K562 (cell line): ENCODE results near the gene RNF26. TPM values are rescaled to one million over a fixed set of nuclear protein-coding genes. Genes with fewer than 3 reads are reported as not detected.

Experiments
- BHLHE40 ChIP-seq: IDR thresholded peaks from 2 replicates; pipeline ENCODE4 v1.6.1; 2011; ENCODE audit warnings: low read length, improper control_type of control experiment
- CXXC5 ChIP-seq: fragments of 250-450 bp; sonication (Bioruptor Pico); IDR thresholded peaks from 2 replicates; pipeline ENCODE4 v1.8.0; 2022; ENCODE audit warnings: inconsistent platforms, mild to moderate bottlenecking, moderate library complexity
- DPF2 ChIP-seq: fragments of 450-650 bp; IDR thresholded peaks from 2 replicates; pipeline ENCODE4 v1.6.1; 2016
- EP300 ChIP-seq: IDR thresholded peaks from 2 replicates; pipeline ENCODE4 v1.6.1; 2012; ENCODE audit warnings: low read length, improper control_type of control experiment
- FOSL1 ChIP-seq: fragments of 200-800 bp; sonication (Bioruptor generic); conservative IDR thresholded peaks from 2 replicates; pipeline ENCODE4 v1.6.1; 2016; ENCODE audit warnings: missing genetic modification characterization, missing compliant biosample characterization
- HDAC2 ChIP-seq: fragments of 450-650 bp; IDR thresholded peaks from 2 replicates; pipeline ENCODE4 v1.6.1; 2016; ENCODE audit warnings: mild to moderate bottlenecking
- MEF2D ChIP-seq: conservative IDR thresholded peaks from 2 replicates; pipeline ENCODE4 v1.6.1; 2016; ENCODE audit warnings: low read depth, missing genetic modification characterization, missing compliant biosample characterization
- MXI1 ChIP-seq: IDR thresholded peaks from 2 replicates; pipeline ENCODE4 v1.6.1; 2011; ENCODE audit warnings: low read depth, mild to moderate bottlenecking, improper control_type of control experiment, low read length
- SIN3A ChIP-seq, 2 experiments: fragments of 150-350 bp in 1 of 2; IDR thresholded peaks; 2 replicates each; pipeline ENCODE4 v1.6.1; 2011 to 2016; ENCODE audit warnings: borderline replicate concordance in 2 of 2, low read depth in 2 of 2, low read length in 2 of 2, mild to moderate bottlenecking in 2 of 2, moderate library complexity in 2 of 2; ENCODE audit not compliant: control insufficient read depth in 1 of 2
- TBL1XR1 ChIP-seq, 2 experiments: IDR thresholded peaks; 2 replicates each; pipeline ENCODE4 v1.6.1; 2012; ENCODE audit warnings: improper control_type of control experiment in 2 of 2, low read length in 2 of 2, mild to moderate bottlenecking in 1 of 2
- TEAD4 ChIP-seq, 2 experiments: sonication (generic) in 1 of 2; formaldehyde crosslinking in 1 of 2; IDR thresholded peaks; 2 replicates each; pipeline versions ENCODE4 v1.6.1 to v1.8.0; 2012 to 2022; ENCODE audit warnings: borderline replicate concordance in 1 of 2, inconsistent platforms in 1 of 2, low read length in 1 of 2, mild to moderate bottlenecking in 1 of 2, missing genetic modification reagents in 1 of 2
- polyA plus RNA-seq, 8 experiments: library from polyadenylated mRNA; depleted of rRNA in 4 of 8; stranded (reverse) in 5 of 8; unstranded in 3 of 8; fragments of >200 nt; fragmentation: Nextera tagmentation in 2 of 8; fragmentation: Illumina TruSeq in 1 of 8; extraction: Ambion mirVana in 2 of 8; extraction: Trizol in 1 of 8; gene quantifications; 2 replicates each; pipeline versions ENCODE4 v1.2.1 to v1.2.3, GENCODE V29; 2011 to 2014; ENCODE audit warnings: inconsistent platforms in 1 of 8, missing spikeins in 1 of 8
- total RNA-seq, 7 experiments: library from RNA; depleted of rRNA in 6 of 7; stranded (reverse); fragments of >200 nt in 6 of 7; fragmentation: Illumina TruSeq in 2 of 7; extraction: Trizol in 2 of 7; gene quantifications; 2 replicates each; pipeline versions ENCODE4 v1.2.1 to v1.2.3, GENCODE V29; 2011 to 2021; ENCODE audit warnings: low replicate concordance in 1 of 7
- TF ChIP-seq, protein P1 (sequence below), 2 experiments: fragments of 450-650 bp; IDR thresholded peaks; 2 replicates each; pipeline ENCODE4 v1.6.1; 2016; ENCODE audit warnings: mild to moderate bottlenecking in 2 of 2, borderline replicate concordance in 1 of 2, low read depth in 1 of 2, moderate library complexity in 1 of 2
- TF ChIP-seq, protein P2 (sequence below): fragments of 250-450 bp; sonication (Bioruptor Pico); IDR thresholded peaks from 2 replicates; pipeline ENCODE4 v1.8.0; 2022; ENCODE audit warnings: inconsistent platforms
- TF ChIP-seq, protein P3 (sequence below): fragments of 450-650 bp; formaldehyde crosslinking; IDR thresholded peaks from 2 replicates; pipeline ENCODE4 v1.4.0; 2020; ENCODE audit warnings: mild to moderate bottlenecking, mixed read lengths

RNF26 gene
- total and polyA plus RNA-seq, 9 of the 15 experiments (the other 6 are each of a cell fraction or from before 2014, with no cell fraction given), result 5.3 to 53.6 (median 12.7) TPM

DNA sequence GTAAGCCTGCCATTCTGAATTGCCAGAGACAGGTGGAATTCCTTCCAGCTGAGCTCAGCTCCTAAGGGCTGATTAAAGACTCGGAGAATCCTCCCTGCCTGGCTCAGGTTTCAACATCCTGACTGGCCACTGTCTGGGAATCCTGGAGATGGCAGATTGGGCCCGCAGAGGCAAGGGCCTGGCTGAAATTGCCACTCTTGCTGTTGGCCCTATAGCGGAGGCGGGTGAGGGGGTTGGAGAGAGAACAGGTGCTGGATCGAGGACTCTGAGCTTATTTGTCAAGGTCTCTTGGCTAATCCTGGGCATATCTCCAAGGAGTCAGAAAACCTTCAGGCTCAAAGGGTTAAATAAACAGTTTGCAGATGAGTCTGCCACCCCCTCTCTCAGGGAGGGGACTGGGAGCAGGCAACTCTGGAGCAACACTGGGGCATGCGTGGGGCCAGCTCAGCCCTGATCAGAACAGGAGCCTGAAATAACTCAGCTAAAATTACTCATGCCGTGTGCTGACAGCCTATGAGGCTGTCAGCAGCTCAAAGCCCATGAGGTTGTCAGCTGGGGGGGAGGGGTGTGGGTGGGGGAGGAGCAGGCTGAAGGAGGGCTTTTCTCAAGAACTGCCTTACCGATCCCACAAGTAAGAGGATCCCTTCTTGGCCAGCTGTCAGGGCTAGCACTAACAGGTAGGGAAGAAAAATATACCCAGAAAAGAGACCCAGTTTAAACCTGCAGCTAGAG is 26.9 kb downstream of the RNF26 start (continued):
- peak in 1 of 2 experiments; percentile 52; a peak in 1 of 4 replicates for TF ChIP-seq TBL1XR1 (IDR thresholded peaks at IDR 0.05; ENCODE audit: low read length in 2 of 2)
- peak; percentile 66 for TF ChIP-seq FOSL1 (tag)
- TF ChIP-seq HDAC2, result 0 out of 2 replicates have a peak, but pooled peaks have one; percentile 24
- TF ChIP-seq, protein P1, sequence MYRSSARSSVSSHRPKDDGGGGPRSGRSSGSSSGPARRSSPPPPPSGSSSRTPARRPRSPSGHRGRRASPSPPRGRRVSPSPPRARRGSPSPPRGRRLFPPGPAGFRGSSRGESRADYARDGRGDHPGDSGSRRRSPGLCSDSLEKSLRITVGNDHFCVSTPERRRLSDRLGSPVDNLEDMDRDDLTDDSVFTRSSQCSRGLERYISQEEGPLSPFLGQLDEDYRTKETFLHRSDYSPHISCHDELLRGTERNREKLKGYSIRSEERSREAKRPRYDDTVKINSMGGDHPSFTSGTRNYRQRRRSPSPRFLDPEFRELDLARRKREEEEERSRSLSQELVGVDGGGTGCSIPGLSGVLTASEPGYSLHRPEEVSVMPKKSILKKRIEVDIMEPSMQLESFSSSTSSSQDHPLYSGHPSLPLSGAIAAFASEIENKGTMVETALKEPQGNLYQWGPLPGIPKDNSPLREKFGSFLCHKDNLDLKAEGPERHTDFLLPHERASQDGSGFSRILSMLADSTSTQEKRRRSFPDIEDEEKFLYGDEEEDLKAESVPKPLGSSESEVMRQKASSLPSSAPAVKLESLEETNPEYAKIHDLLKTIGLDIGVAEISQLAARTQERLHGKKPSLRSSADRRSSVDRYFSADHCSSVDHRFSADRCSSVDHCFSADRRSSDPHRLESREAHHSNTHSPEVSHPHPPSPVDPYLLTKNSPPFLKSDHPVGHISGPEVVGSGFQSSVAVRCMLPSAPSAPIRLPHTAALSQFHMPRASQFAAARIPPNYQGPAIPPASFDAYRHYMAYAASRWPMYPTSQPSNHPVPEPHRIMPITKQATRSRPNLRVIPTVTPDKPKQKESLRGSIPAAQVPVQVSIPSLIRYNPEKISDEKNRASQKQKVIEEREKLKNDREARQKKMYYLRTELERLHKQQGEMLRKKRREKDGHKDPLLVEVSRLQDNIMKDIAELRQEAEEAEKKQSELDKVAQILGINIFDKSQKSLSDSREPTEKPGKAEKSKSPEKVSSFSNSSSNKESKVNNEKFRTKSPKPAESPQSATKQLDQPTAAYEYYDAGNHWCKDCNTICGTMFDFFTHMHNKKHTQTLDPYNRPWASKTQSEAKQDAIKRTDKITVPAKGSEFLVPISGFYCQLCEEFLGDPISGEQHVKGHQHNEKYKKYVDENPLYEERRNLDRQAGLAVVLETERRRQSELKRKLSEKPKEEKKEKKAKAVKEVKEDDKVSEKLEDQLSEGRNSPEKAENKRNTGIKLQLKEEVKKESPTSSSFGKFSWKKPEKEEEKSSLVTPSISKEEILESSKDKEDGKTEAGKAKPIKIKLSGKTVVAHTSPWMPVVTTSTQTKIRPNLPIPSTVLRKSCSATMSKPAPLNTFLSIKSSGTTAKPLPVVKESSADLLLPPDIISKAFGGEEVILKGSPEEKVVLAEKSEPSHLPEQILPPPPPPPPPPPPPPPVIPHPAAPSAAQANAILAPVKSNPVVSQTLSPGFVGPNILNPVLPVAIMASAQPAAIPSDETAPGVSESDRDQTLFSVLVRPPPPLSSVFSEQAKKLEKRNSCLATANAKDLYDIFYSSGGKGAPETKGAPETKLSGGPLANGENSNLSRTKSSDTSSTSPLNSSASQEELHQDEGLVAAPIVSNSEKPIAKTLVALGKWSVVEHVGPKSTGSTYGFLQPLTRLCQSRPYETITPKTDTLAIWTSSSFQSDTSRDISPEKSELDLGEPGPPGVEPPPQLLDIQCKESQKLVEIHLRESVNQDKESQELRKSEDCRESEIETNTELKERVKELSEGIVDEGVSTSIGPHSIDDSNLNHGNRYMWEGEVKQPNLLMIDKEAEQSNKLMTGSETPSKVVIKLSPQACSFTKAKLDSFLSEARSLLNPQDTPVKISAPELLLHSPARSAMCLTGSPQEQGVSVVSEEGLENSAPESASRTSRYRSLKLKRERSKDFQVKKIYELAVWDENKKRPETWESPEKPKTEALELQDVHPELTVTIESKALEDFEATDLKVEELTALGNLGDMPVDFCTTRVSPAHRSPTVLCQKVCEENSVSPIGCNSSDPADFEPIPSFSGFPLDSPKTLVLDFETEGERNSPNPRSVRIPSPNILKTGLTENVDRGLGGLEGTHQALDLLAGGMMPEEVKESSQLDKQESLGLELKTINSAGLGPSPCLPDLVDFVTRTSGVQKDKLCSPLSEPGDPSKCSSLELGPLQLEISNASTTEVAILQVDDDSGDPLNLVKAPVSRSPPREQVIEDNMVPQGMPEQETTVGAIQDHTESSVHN (IDR thresholded peaks at IDR 0.05; ENCODE audit: borderline replicate concordance in 1 of 2, low read depth in 1 of 2), result peak in 1 of 2 experiments; percentile 38; a peak in 1 of 4 replicates
- TF ChIP-seq MXI1, result peak; percentile 53; the same call in 1 of the 2 replicates
- TF ChIP-seq BHLHE40, result peak; percentile 47; the same call in 1 of the 2 replicates
- no peak for TF ChIP-seq TEAD4 (IDR thresholded peaks at IDR 0.05; ENCODE audit: low read length)
- no peak for TF ChIP-seq TEAD4 (CRISPR knock-in tag; IDR thresholded peaks at IDR 0.05; ENCODE audit: borderline replicate concordance)
- peak; percentile 92 for TF ChIP-seq MEF2D (tag)
- peak; percentile 53 for TF ChIP-seq DPF2
- peak in 1 of 2 experiments; percentile 93; a peak in 1 of 4 replicates for TF ChIP-seq SIN3A (IDR thresholded peaks at IDR 0.05; ENCODE audit: borderline replicate concordance in 2 of 2, control insufficient read depth in 1 of 2, low read depth in 2 of 2, low read length in 2 of 2)
- TF ChIP-seq, protein P2, sequence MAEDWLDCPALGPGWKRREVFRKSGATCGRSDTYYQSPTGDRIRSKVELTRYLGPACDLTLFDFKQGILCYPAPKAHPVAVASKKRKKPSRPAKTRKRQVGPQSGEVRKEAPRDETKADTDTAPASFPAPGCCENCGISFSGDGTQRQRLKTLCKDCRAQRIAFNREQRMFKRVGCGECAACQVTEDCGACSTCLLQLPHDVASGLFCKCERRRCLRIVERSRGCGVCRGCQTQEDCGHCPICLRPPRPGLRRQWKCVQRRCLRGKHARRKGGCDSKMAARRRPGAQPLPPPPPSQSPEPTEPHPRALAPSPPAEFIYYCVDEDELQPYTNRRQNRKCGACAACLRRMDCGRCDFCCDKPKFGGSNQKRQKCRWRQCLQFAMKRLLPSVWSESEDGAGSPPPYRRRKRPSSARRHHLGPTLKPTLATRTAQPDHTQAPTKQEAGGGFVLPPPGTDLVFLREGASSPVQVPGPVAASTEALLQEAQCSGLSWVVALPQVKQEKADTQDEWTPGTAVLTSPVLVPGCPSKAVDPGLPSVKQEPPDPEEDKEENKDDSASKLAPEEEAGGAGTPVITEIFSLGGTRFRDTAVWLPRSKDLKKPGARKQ (CRISPR knock-in tag), result no peak
- TF ChIP-seq, protein P3, sequence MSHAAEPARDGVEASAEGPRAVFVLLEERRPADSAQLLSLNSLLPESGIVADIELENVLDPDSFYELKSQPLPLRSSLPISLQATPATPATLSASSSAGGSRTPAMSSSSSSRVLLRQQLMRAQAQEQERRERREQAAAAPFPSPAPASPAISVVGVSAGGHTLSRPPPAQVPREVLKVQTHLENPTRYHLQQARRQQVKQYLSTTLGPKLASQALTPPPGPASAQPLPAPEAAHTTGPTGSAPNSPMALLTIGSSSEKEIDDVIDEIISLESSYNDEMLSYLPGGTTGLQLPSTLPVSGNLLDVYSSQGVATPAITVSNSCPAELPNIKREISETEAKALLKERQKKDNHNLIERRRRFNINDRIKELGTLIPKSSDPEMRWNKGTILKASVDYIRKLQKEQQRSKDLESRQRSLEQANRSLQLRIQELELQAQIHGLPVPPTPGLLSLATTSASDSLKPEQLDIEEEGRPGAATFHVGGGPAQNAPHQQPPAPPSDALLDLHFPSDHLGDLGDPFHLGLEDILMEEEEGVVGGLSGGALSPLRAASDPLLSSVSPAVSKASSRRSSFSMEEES (CRISPR knock-in tag), result no peak
- peak; percentile 44; the same call in 1 of the 2 replicates for TF ChIP-seq EP300
- peak; percentile 29; the same call in 1 of the 2 replicates for TF ChIP-seq CXXC5 (CRISPR knock-in tag)
